Caco-2 (cell line): ENCODE data around the gene HERC5. TPM values are rescaled to one million over a fixed set of nuclear protein-coding genes. Genes with fewer than 3 reads are reported as not detected.

Experiments used
- BruUV-seq: library from RNA; stranded (reverse); fragments of 400-500 nt; replicated peaks from 2 replicates; lab custom pipeline; 2021; lab: Mats Ljungman, UMichigan
- CTCF ChIA-PET: fragments of 300-600 bp; sonication (Branson Sonifier 250); formaldehyde crosslinking; loops from one replicate; lab custom pipeline; 2022; ENCODE audit warnings: antibody characterized with exemption; lab: Charles Lee
- POLR2A ChIA-PET: fragments of 300-600 bp; sonication (Branson Sonifier 250); formaldehyde crosslinking; loops from one replicate; lab custom pipeline; 2022; ENCODE audit warnings: antibody characterized with exemption; lab: Charles Lee
- DNase-seq, 2 experiments: peaks; one replicate each; pipeline versions ENCODE4 v3.0.0 to v3.0.0-alpha.2; 2020 to 2022
- H3K27me3 ChIP-seq: replicated peaks from 2 replicates; pipeline ENCODE4 v1.6.0; 2011; ENCODE audit warnings: low read length; ENCODE audit not compliant: control insufficient read depth, insufficient read depth
- H3K36me3 ChIP-seq: 2 replicates; pipeline ENCODE4 v1.5.1; 2011; ENCODE audit warnings: low read length; ENCODE audit not compliant: control insufficient read depth, insufficient read depth
- H3K4me1 ChIP-seq: fragments of 250-450 bp; sonication (Bioruptor Pico); 2 replicates; pipeline ENCODE4 v1.5.1; 2020; ENCODE audit warnings: mild to moderate bottlenecking
- H3K4me3 ChIP-seq: 2 replicates; pipeline ENCODE4 v1.5.1; 2011; ENCODE audit warnings: low read depth, mild to moderate bottlenecking, control low read depth, low read length
- H3K9me3 ChIP-seq: fragments of 250-450 bp; sonication (Bioruptor Pico); 2 replicates; pipeline ENCODE4 v1.5.1; 2020; ENCODE audit warnings: mild to moderate bottlenecking, moderate library complexity
- H3K27ac Mint-ChIP-seq: one replicate; pipeline ENCODE4 v1.8.0; 2022; ENCODE audit warnings: mixed read lengths; ENCODE audit not compliant: unreplicated experiment
- H3K27me3 Mint-ChIP-seq: one replicate; pipeline ENCODE4 v1.8.0; 2022; ENCODE audit warnings: mixed read lengths; ENCODE audit not compliant: insufficient read depth, unreplicated experiment
- H3K36me3 Mint-ChIP-seq: one replicate; pipeline ENCODE4 v1.8.0; 2022; ENCODE audit warnings: mild to moderate bottlenecking, mixed read lengths; ENCODE audit not compliant: insufficient read depth, unreplicated experiment
- H3K4me1 Mint-ChIP-seq: one replicate; pipeline ENCODE4 v1.8.0; 2022; ENCODE audit warnings: low read depth, mixed read lengths; ENCODE audit not compliant: unreplicated experiment
- H3K4me3 Mint-ChIP-seq: one replicate; pipeline ENCODE4 v1.8.0; 2022; ENCODE audit warnings: mild to moderate bottlenecking, moderate library complexity, mixed read lengths; ENCODE audit not compliant: unreplicated experiment
- H3K9me3 Mint-ChIP-seq: one replicate; pipeline ENCODE4 v1.8.0; 2022; ENCODE audit warnings: mixed read lengths; ENCODE audit not compliant: unreplicated experiment
- CTCF ChIP-seq, 2 experiments: fragments of 200-600 bp in 1 of 2; IDR thresholded peaks; 1 replicate in 1 of 2; 2 replicates in 1 of 2; pipeline versions ENCODE4 v1.5.1 to v1.8.0; 2011 to 2022; ENCODE audit warnings: antibody characterized with exemption in 1 of 2, control low read depth in 1 of 2, inconsistent platforms in 1 of 2, low read depth in 1 of 2, low read length in 1 of 2, mild to moderate bottlenecking in 1 of 2, moderate library complexity in 1 of 2; ENCODE audit not compliant: insufficient read depth in 1 of 2, severe bottlenecking in 1 of 2, unreplicated experiment in 1 of 2
- intact Hi-C: fragments of 100-400 bp; cut with micrococcal nuclease; formaldehyde crosslinking; loops from one replicate; pipeline ENCODE4 v1.10.0; 2022; ENCODE audit not compliant: unreplicated experiment
- total RNA-seq: library from RNA; stranded (reverse); gene quantifications from 2 replicates; pipeline ENCODE4 v1.2.3, GENCODE V29; 2022

The HERC5 gene
- total RNA-seq, 1 experiment from 2014 or later = 5.6 TPM

DNA sequence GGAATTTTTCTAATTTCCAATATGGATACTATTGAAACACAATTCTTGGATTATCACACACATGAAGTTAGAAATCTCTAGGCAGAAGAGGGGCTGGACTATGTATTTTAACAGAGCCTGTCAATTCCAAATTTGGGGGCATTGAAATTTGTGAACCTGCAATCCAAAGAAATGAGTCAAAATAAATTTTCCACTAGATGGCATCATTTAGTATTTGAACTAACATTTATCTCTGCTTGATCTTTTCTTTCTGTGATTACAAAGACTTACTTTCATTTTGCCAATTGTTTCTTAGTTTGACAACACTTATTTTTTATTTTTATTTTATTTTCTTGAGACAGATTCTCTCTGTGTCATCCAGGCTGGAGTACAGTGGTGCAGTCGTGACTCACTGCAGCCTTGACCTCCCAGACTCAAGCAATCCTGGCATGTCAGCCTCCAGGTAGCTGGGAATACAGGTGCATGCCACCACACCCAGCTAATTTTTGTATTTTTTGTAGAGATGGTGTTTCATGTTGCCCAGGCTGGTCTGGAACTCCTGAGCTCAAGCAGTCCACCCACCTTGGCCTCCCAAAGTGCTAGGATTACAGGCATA lies 69.4 kb downstream of the HERC5 start:
- Histone ChIP-seq H3K36me3 (no peaks in the 10 kb centered on the region), H3K9me3 (no peaks in the 10 kb centered on the region), H3K4me3 (no peak overlapping the region), H3K27me3 (no peaks in the 10 kb centered on the region), H3K4me1 (peaks cover 7% of the 10 kb centered on the region; the same call in 1 of the 2 replicates)
- H3K9me3 Mint-ChIP-seq = no peaks in the 10 kb centered on the region
- H3K4me1 Mint-ChIP-seq = peaks cover 7% of the 10 kb centered on the region
- DNase-seq = no peak
- POLR2A ChIA-PET = no interaction called here
- intact Hi-C loops = loop anchor here (1.0 to 5.0 kb wide), 2 partner anchors 133 to 496 kb away; no protein-coding TSS in a partner anchor
- TF ChIP-seq CTCF (IDR thresholded peaks at IDR 0.05; ENCODE audit: insufficient read depth in 1 of 2, low read depth in 1 of 2, low read length in 1 of 2, severe bottlenecking in 1 of 2, unreplicated experiment in 1 of 2) = peak in 1 of 2 experiments; percentile 36
- BruUV-seq = no TSS peak
- H3K4me3 Mint-ChIP-seq = no peak overlapping the region
- peaks cover 12% of the 10 kb centered on the region for H3K36me3 Mint-ChIP-seq
- H3K27ac Mint-ChIP-seq = no peak overlapping the region
- no peaks in the 10 kb centered on the region for H3K27me3 Mint-ChIP-seq
- CTCF ChIA-PET = interaction anchor here (0.6 to 2.4 kb wide), 4 partner anchors 11 to 309 kb away, joined by 3 to 19 read pairs (median 5); no protein-coding TSS in a partner anchor

DNA sequence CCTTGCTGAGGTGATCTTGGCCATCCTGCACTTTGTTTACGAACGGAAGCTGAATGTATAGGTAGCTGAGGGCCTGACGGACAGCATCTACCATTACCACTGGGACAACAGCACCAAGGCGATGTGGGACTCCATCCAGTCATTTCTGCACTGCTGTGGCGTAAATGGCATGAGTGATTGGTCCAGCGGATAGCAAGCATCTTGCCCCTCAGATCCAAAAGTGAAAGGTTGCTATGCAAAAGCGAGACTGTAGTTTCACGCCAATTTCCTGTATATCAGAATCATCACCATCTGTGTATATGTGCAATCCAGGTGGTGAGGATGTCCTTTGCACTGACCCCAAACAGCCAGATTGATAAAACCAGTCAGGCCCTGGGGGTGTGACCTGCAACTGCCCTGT lies 70.9 kb downstream of the HERC5 start:
- Mint-ChIP-seq H3K36me3 (peaks cover 9% of the 10 kb centered on the region), H3K4me1 (no peaks in the 10 kb centered on the region), H3K27me3 (no peaks in the 10 kb centered on the region), H3K4me3 (no peak overlapping the region), H3K9me3 (no peaks in the 10 kb centered on the region), H3K27ac (no peak overlapping the region)
- H3K27me3 ChIP-seq = no peaks in the 10 kb centered on the region
- no peaks in the 10 kb centered on the region for H3K9me3 ChIP-seq
- no peak for TF ChIP-seq CTCF (IDR thresholded peaks at IDR 0.05; ENCODE audit: insufficient read depth in 1 of 2, low read depth in 1 of 2, low read length in 1 of 2, severe bottlenecking in 1 of 2, unreplicated experiment in 1 of 2)
- no peak overlapping the region for H3K4me3 ChIP-seq
- no peaks in the 10 kb centered on the region for H3K36me3 ChIP-seq
- intact Hi-C loops = loop anchor here (5.0 kb wide), 1 partner anchor 495 kb away; no protein-coding TSS in a partner anchor
- no peak for DNase-seq
- no TSS peak for BruUV-seq
- ChIA-PET CTCF (interaction anchor here (0.5 to 2.4 kb wide), 4 partner anchors 12 to 197 kb away, joined by 3 to 19 read pairs (median 5); no protein-coding TSS in a partner anchor), POLR2A (no interaction called here)
- peaks cover 7% of the 10 kb centered on the region; the same call in 1 of the 2 replicates for H3K4me1 ChIP-seq

DNA sequence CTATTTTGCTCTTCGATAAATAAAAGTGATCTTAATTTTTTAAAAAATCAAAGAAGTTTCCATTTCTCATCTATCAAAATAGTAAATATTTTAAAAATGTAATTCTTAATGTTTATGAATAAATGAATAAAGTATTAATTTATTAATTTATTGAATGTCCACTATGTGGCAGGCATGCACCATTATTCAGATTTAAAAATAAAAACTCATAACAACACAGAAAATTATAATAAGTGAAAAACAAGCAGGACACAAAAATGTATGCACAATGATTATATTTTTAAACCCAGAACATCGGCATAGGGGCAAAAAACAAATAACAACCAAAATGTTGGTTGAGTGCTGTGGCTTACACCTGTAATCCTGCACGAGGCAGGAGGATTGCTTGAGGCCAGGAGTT lies 71.9 kb downstream of the HERC5 start:
- Mint-ChIP-seq H3K36me3 (no peaks in the 10 kb centered on the region), H3K27ac (no peak overlapping the region), H3K9me3 (no peaks in the 10 kb centered on the region), H3K27me3 (no peaks in the 10 kb centered on the region), H3K4me1 (no peaks in the 10 kb centered on the region), H3K4me3 (no peak overlapping the region)
- no peak overlapping the region for H3K4me3 ChIP-seq
- H3K9me3 ChIP-seq = no peaks in the 10 kb centered on the region
- no peaks in the 10 kb centered on the region for H3K36me3 ChIP-seq
- intact Hi-C loops = loop anchor here (5.0 kb wide), 1 partner anchor 493 kb away; no protein-coding TSS in a partner anchor
- ChIA-PET POLR2A (no interaction called here), CTCF (interaction anchor here (0.8 to 2.4 kb wide), 2 partner anchors 11 to 130 kb away, joined by 3 to 19 read pairs; no protein-coding TSS in a partner anchor)
- no TSS peak for BruUV-seq
- no peak for DNase-seq
- TF ChIP-seq CTCF (IDR thresholded peaks at IDR 0.05; ENCODE audit: insufficient read depth in 1 of 2, low read depth in 1 of 2, low read length in 1 of 2, severe bottlenecking in 1 of 2, unreplicated experiment in 1 of 2) = no peak
- no peaks in the 10 kb centered on the region for H3K27me3 ChIP-seq
- H3K4me1 ChIP-seq = peaks cover 7% of the 10 kb centered on the region; the same call in 1 of the 2 replicates
